Spleen (tissue), 11 donors: ENCODE data around the gene KLF13. TPM values are rescaled to one million over a fixed set of nuclear protein-coding genes. Genes with fewer than 3 reads are reported as not detected.

Experiments used
- DNase-seq: peaks from one replicate; pipeline ENCODE4 v3.0.0-alpha.2; 2020
- H3K27ac ChIP-seq, 8 donors: fragments of 200-600 bp; sonication (generic) in 7 of 8; 1 replicate in 4 of 8; 2 replicates in 4 of 8; pipeline versions ENCODE4 v1.5.0 to v1.8.0; 2016 to 2021; ENCODE audit warnings: inconsistent platforms in 4 of 8, mild to moderate bottlenecking in 4 of 8, moderate library complexity in 1 of 8
- H3K27me3 ChIP-seq, 7 donors: fragments of 200-600 bp; sonication (generic) in 6 of 7; replicated peaks in 1 of 7; 1 replicate in 4 of 7; 2 replicates in 3 of 7; pipeline versions ENCODE4 v1.5.0 to v1.8.0; 2016 to 2021; ENCODE audit warnings: inconsistent platforms in 3 of 7, mild to moderate bottlenecking in 1 of 7
- H3K36me3 ChIP-seq, 6 donors: fragments of 200-600 bp; sonication (generic) in 5 of 6; 1 replicate in 4 of 6; 2 replicates in 2 of 6; pipeline versions ENCODE4 v1.5.0 to v1.8.0; 2016 to 2021; ENCODE audit warnings: inconsistent platforms in 2 of 6
- H3K4me1 ChIP-seq, 6 donors: fragments of 200-600 bp; sonication (generic) in 5 of 6; 1 replicate in 3 of 6; 2 replicates in 3 of 6; pipeline versions ENCODE4 v1.5.0 to v1.8.0; 2016 to 2021; ENCODE audit warnings: inconsistent platforms in 3 of 6
- H3K4me3 ChIP-seq, 8 donors: fragments of 200-600 bp; sonication (generic) in 7 of 8; 1 replicate in 4 of 8; 2 replicates in 4 of 8; pipeline versions ENCODE4 v1.5.0 to v1.8.0; 2016 to 2021; ENCODE audit warnings: inconsistent platforms in 4 of 8, mild to moderate bottlenecking in 4 of 8, moderate library complexity in 2 of 8
- H3K9me3 ChIP-seq, 8 donors: fragments of 200-600 bp; sonication (generic) in 7 of 8; 1 replicate in 4 of 8; 2 replicates in 4 of 8; pipeline versions ENCODE4 v1.5.0 to v1.8.0; 2016 to 2021; ENCODE audit warnings: inconsistent platforms in 4 of 8
- CTCF ChIP-seq, 11 experiments: fragments of 200-600 bp in 7 of 11; fragments of 450-650 bp in 4 of 11; sonication (generic) in 4 of 11; IDR thresholded peaks in 8 of 11; conservative IDR thresholded peaks in 3 of 11; 1 replicate in 7 of 11; 2 replicates in 4 of 11; pipeline versions ENCODE4 v1.4.0 to v1.8.0; 2016 to 2021; ENCODE audit warnings: antibody characterized with exemption in 11 of 11, inconsistent platforms in 4 of 11, mild to moderate bottlenecking in 1 of 11
- POLR2A ChIP-seq, 3 donors: fragments of 450-650 bp; IDR thresholded peaks; one replicate each; pipeline ENCODE4 v1.5.1; 2017; ENCODE audit warnings: antibody characterized with exemption in 3 of 3, mild to moderate bottlenecking in 1 of 3
- POLR2AphosphoS5 ChIP-seq, 3 donors: sonication (generic); formaldehyde crosslinking; IDR thresholded peaks; one replicate each; pipeline ENCODE4 v1.5.1; 2017; ENCODE audit warnings: antibody characterized with exemption in 3 of 3
- whole genome bisulfite sequencing, 5 donors: extraction: QIAGEN DNeasy Blood & Tissue Kit in 3 of 5; methylation state at CpG; one replicate each; pipeline versions ENCODE4 v1.1.5 to v1.1.7; 2013 to 2018; 5-methylcytosine and 5-hydroxymethylcytosine counted together
- intact Hi-C: fragments of 100-400 bp; cut with DNase I; formaldehyde crosslinking; loops from one replicate; pipeline ENCODE4 v1.15.0; 2023; ENCODE audit warnings: low total_unique reads
- polyA plus RNA-seq, 3 donors: library from polyadenylated mRNA; stranded (reverse); fragments of 200-250 nt; gene quantifications; one replicate each; pipeline ENCODE4 v1.2.1, GENCODE V29; 2013
- total RNA-seq, 7 donors: library from RNA; depleted of rRNA in 3 of 7; stranded (reverse); fragments of >200 nt in 3 of 7; fragmentation: NEBNext Ultra II Directional in 4 of 7; extraction: Animal tissue kit (Norgen Biotek cat#: 25700) in 4 of 7; gene quantifications; one replicate each; pipeline versions ENCODE4 v1.1.0 to v1.2.1, GENCODE V29; 2016 to 2021
- donor health status: healthy with polysubstance abuse.
- donor health status: DM: no; HTN: no; CAD: no; lungs with moderate emphysema.
- donor health status: DM: no; HTN: no; CAD: no.
- donor health status: Bipolar disorder and iron deficiency.
- donor health status: healthy.
- donor health status: DM: no; HTN: no; CAD: no.
- donor health status: DM: yes; HTN: yes; CAD: no.

KLF13 gene
- total and polyA plus RNA-seq, 10 donors, result 21.8 to 111 (median 81.4) TPM

- intact Hi-C loops, result no loop called here
- no peaks in the 10 kb centered on the region for H3K27me3 ChIP-seq
- peak; percentile 93 for DNase-seq
- 59 to 72% (median 63%) methylated on average over 13 to 14 of the region's 14 CpGs for WGBS, 5 donors
- peak overlapping the region; percentile 42 to 100 (median 89) for H3K27ac ChIP-seq
- peaks cover 20 to 100% (median 100%) of the 10 kb centered on the region in 6 donors for H3K4me1 ChIP-seq
- TF ChIP-seq POLR2A (IDR thresholded peaks at IDR 0.05) (no peak), POLR2AphosphoS5 (IDR thresholded peaks at IDR 0.05) (peak; percentile 74 to 83 (median 76))
- peak overlapping the region in 6 of 8 donors; percentile 4 to 66 (median 30) for H3K4me3 ChIP-seq
- H3K9me3 ChIP-seq, result no peaks in the 10 kb centered on the region
- peaks cover 0 to 56% (median 4%) of the 10 kb centered on the region in 6 donors for H3K36me3 ChIP-seq
Measured at GRCh38 chr15:31347067-31347975, 20.7 kb downstream of the KLF13 start.

- intact Hi-C loops, result no loop called here
- no peak for DNase-seq
Measured at GRCh38 chr15:31347981-31348803, 21.6 kb downstream of the KLF13 start.

GRCh38 chr15:31349233-31350141 is 22.9 kb downstream of the KLF13 start:
- peak overlapping the region in 7 of 8 donors; percentile 3 to 100 (median 96) for H3K27ac ChIP-seq
- intact Hi-C loops, result no loop called here
- H3K4me1 ChIP-seq, result peaks cover 34 to 100% (median 100%) of the 10 kb centered on the region in 6 donors
- no peaks in the 10 kb centered on the region for H3K27me3 ChIP-seq
- peak; percentile 77 for DNase-seq
- TF ChIP-seq POLR2A (IDR thresholded peaks at IDR 0.05) (no peak), POLR2AphosphoS5 (IDR thresholded peaks at IDR 0.05) (peak; percentile 17 to 58 (median 39)), CTCF (IDR thresholded peaks at IDR 0.05 in 8 of 11, conservative IDR thresholded peaks at IDR 0.05 in 3 of 11) (no peak)
- H3K4me3 ChIP-seq, result no peak overlapping the region
- 84 to 94% (median 87%) methylated on average over 10 to 13 of the region's 13 CpGs for WGBS, 5 donors
- peaks cover 0 to 63% (median 4%) of the 10 kb centered on the region in 6 donors for H3K36me3 ChIP-seq
- H3K9me3 ChIP-seq, result no peaks in the 10 kb centered on the region

More at GRCh38 chr15:31347981-31348803, 21.6 kb downstream of the KLF13 start:
- TF ChIP-seq CTCF (IDR thresholded peaks at IDR 0.05 in 8 of 11, conservative IDR thresholded peaks at IDR 0.05 in 3 of 11), result no peak
- TF ChIP-seq POLR2AphosphoS5 (IDR thresholded peaks at IDR 0.05), result peak in 1 of 3 donors; percentile 33
- peak overlapping the region in 1 of 8 donors; percentile 5 for H3K4me3 ChIP-seq
- H3K27me3 ChIP-seq, result no peaks in the 10 kb centered on the region
- WGBS, 5 donors, result 86 to 93% (median 87%) methylated on average over 19 of the region's 19 CpGs
- peak overlapping the region in 7 of 8 donors; percentile 80 to 100 (median 96) for H3K27ac ChIP-seq
- H3K4me1 ChIP-seq, result peaks cover 27 to 100% (median 100%) of the 10 kb centered on the region in 6 donors
- no peaks in the 10 kb centered on the region for H3K9me3 ChIP-seq
- peaks cover 0 to 56% (median 4%) of the 10 kb centered on the region in 6 donors for H3K36me3 ChIP-seq

- peaks cover 28 to 100% (median 100%) of the 10 kb centered on the region in 6 donors for H3K4me1 ChIP-seq
- no peaks in the 10 kb centered on the region for H3K9me3 ChIP-seq
- WGBS, 5 donors, result 93 to 96% (median 95%) methylated on average over 7 of the region's 7 CpGs
- no peak for TF ChIP-seq CTCF (IDR thresholded peaks at IDR 0.05 in 8 of 11, conservative IDR thresholded peaks at IDR 0.05 in 3 of 11)
- no peak for TF ChIP-seq POLR2A (IDR thresholded peaks at IDR 0.05)
- TF ChIP-seq POLR2AphosphoS5 (IDR thresholded peaks at IDR 0.05), result no peak
- H3K4me3 ChIP-seq, result no peak overlapping the region
- no peak for DNase-seq
- no peaks in the 10 kb centered on the region for H3K27me3 ChIP-seq
- peaks cover 0 to 73% (median 6%) of the 10 kb centered on the region in 6 donors for H3K36me3 ChIP-seq
- intact Hi-C loops, result no loop called here
- H3K27ac ChIP-seq, result peak overlapping the region in 6 of 8 donors; percentile 33 to 100 (median 97)
Measured at GRCh38 chr15:31350771-31351170, 24.1 kb downstream of the KLF13 start.
